LNCaP clone FGC (cell line): ENCODE data around the gene CCDC40.
A peak's percentile ranks its signal among the peaks of the same experiment; 100 is the strongest.

Experiments used
- DNase-seq: peaks from one replicate; pipeline ENCODE4 v3.0.0-alpha.2; 2011; ENCODE audit warnings: low read depth
- H3K4me3 ChIP-seq: 2 replicates; pipeline ENCODE4 v1.5.1; 2011; ENCODE audit warnings: mild to moderate bottlenecking, low read depth, low read length, control low read depth
- TF ChIP-seq, protein P1 (sequence below): IDR thresholded peaks from 2 replicates; pipeline ENCODE4 v1.5.1; 2012; ENCODE audit warnings: mild to moderate bottlenecking; ENCODE audit not compliant: control insufficient read depth, insufficient read depth; ENCODE audit errors: extremely low read depth

CCDC40 gene

DNA sequence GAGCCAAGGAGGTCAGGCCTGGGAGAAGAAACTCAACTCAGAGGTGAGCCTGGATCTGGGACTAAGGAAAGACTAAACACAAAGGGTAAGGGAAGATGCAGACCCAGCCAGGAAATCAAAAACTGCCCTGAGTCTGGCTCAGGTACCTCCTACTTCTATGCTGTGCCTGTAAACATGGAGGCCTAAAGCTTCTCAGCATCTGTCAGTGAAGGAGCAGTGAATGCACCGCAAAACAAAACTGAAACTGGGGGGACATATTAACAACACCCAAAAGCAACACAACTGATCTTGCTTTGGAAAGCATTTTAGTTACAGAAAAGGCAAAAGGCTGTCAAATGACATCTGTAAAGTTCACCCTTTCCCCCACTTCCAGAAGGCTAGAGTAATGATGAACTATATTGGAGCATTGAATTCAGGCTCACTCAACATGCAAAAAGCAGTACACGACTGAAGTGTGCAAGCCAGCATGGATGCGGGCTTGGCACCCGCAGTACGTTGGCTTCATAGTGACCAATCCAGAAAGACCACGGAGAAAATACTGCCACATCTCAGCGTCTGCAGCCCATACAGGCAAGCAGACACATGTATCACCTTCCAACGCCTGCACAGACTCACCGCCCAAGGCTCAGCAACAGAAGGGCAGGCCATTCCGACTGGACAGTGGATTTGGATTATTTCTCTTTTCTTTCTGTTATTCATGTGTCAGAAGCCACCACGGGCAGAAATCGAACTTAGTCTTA, 4.6 kb upstream of the CCDC40 start:
- no peak overlapping the region for H3K4me3 ChIP-seq
- TF ChIP-seq, protein P1, sequence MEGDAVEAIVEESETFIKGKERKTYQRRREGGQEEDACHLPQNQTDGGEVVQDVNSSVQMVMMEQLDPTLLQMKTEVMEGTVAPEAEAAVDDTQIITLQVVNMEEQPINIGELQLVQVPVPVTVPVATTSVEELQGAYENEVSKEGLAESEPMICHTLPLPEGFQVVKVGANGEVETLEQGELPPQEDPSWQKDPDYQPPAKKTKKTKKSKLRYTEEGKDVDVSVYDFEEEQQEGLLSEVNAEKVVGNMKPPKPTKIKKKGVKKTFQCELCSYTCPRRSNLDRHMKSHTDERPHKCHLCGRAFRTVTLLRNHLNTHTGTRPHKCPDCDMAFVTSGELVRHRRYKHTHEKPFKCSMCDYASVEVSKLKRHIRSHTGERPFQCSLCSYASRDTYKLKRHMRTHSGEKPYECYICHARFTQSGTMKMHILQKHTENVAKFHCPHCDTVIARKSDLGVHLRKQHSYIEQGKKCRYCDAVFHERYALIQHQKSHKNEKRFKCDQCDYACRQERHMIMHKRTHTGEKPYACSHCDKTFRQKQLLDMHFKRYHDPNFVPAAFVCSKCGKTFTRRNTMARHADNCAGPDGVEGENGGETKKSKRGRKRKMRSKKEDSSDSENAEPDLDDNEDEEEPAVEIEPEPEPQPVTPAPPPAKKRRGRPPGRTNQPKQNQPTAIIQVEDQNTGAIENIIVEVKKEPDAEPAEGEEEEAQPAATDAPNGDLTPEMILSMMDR = no peak
- DNase-seq = no peak

DNA sequence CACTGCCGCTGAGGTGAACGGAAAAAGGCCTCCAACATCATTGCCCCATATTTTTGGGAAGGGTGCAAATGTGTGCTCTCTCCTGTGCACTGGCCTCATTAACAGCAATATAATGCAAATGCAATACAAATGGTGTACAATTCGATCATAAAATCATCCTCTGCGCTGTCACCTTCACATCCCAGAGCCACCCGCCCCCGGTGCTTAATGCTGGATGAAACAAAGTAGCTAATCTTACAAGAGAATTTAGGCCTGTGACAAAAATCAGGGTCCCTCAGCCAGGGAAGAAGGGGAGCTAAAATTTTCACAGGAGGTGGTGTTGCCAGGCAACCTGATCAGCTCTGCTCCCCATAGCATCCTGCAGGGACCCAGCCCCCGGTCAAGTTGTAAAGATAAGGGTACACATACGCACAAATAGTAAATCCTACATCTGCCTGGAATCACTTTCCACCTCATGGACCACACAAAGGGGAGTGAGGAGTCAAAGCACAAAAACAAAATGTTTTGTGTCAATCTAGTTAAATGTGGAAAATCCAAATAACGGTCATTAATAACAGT, 3.7 kb upstream of the CCDC40 start:
- H3K4me3 ChIP-seq = no peak overlapping the region
- no peak for DNase-seq
- TF ChIP-seq, protein P1 = no peak

DNA sequence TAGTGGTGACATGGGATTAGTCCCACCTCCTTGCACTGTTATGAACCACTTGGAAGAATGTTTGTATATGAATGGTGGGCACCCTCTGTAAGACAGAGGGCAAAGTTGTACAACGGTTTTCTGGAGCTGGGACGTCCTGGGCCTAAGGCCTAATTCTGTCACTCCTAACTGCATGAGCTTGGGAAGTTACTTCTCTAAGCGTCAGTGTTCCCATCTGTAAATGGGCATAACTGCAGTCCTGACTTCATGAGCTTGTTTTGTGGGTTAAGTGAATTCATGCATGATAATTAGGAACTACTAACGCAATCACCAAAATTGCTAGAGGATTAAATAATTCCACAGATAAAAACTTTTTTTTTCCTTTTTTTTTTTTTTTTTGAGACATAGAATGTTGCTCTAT, 2.6 kb upstream of the CCDC40 start:
- TF ChIP-seq, protein P1 = no peak
- no peak overlapping the region for H3K4me3 ChIP-seq
- DNase-seq = no peak

DNA sequence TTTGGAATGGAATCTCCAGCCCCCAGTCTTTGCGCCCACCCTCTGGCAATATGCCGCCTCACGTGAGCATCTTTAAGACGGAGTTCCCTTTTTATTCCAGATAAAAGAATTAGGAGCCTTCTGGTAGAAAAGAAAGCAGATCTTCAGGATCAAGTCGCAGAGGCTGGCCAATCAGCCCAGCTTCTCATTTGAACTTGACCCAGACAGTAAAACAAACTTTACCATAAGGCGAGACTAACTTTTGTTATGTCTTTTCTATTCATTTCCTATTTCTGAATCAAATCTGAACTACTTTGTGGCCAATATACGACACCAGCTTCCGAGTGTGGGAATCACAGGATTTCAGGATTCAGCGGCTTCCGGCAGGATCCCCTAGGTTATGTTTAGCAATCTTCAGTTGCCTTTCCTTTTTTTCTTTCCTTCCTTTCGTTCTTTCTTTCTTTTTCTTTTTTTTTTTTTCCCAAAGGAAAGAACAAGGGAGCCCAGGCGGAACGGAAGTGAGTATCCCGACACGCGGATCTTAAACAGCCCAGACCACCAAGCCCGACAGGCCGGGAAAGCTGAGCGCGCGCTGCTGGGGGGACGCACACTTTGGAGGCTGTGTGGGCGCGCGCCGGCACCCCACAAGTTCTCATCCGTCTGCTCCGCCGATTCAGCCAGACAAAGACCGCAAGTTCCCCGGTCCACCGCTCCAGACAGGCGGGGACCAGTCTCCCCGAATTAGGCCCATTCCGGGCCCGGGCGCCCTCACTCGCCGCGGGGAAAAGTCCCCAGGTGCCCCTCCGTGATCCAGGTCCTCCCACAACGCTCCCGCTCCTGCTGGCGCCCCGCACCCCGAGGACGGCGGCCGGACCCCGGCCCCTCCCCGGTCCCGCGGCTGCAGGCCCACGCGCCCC, 1.4 kb upstream of the CCDC40 start:
- H3K4me3 ChIP-seq = peak overlapping the region; percentile 86
- TF ChIP-seq, protein P1 = no peak
- no peak for DNase-seq

DNA sequence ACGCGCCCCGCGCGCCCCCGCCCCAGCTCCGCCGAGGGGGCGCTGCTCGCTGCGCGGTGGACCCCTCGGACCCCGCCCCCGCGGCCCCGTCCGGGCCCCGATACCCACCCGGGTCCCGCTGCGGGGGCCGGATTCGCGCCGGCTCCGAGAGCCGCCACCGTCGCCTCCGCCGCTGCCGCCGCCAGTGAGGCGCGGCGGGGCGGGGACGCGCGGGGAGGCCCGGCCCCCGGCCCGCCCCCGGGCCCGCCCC, 830 bp upstream of the CCDC40 start, which contains the start of gene TBC1D16:
Gene TBC1D16 (minus strand): TSS at position 186 of the 250 bp plus-strand sequence. CDS start 22,325 bp downstream, outside the sequence.
- TF ChIP-seq, protein P1 = no peak

DNA sequence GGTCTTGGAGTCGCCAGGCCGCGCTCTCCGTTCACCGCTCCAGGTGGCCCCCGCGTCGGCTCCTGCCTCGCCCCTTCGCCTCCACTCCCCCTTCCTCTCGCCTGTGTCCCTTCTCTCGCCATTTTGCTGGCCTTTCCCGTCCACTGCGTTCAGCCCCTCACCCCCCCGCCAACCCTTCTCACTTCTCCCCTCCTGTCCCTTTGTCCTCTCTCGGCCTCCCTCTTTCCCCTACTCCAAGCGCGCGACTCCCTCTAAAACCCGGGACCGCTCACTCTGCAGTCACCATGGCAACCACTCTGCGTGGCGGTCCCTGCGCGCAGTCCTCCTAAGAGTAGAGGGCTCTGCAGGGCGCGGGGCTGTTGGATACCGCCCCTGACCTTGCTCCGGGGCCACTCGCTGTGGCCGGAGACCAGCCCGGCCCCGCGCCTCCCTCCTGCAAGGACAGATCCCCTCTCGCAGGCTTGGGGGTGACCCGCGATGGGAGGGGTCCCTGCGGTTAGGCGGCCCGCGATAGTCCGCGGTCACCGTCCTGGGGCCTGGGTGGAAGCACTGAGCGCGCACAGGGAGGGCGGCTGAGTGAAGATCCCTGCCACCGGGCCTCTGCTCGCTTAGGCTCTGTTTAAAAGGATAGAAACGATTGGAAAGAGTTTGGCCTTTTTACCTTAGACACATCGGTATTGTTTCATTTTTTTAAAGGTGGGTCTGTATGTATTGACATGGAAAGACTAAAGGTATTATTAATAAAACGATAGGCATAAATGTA, 454 bp downstream of the CCDC40 start:
- TF ChIP-seq, protein P1 = no peak
- peak overlapping the region; percentile 86 for H3K4me3 ChIP-seq
- no peak for DNase-seq

More for the DNA sequence above, 830 bp upstream of the CCDC40 start, which contains the start of gene TBC1D16:
- no peak for DNase-seq
- peak within 1 kb of the TSS; percentile 86 for H3K4me3 ChIP-seq
